GM12865 (cell line): ENCODE measurements around the gene PPM1L.

Experiments
- DNase-seq: peaks from one replicate; pipeline ENCODE4 v3.0.0; 2010; ENCODE audit warnings: low read depth
- H3K4me3 ChIP-seq: 2 replicates; pipeline ENCODE4 v1.5.1; 2011; ENCODE audit warnings: mild to moderate bottlenecking, low read depth, low read length, control low read depth
- TF ChIP-seq, protein P1 (sequence below): IDR thresholded peaks from 2 replicates; pipeline ENCODE4 v1.5.1; 2011; ENCODE audit warnings: low read length, control low read depth, low read depth, inconsistent platforms; ENCODE audit not compliant: insufficient read depth; ENCODE audit errors: missing control alignments

Gene PPM1L

DNA sequence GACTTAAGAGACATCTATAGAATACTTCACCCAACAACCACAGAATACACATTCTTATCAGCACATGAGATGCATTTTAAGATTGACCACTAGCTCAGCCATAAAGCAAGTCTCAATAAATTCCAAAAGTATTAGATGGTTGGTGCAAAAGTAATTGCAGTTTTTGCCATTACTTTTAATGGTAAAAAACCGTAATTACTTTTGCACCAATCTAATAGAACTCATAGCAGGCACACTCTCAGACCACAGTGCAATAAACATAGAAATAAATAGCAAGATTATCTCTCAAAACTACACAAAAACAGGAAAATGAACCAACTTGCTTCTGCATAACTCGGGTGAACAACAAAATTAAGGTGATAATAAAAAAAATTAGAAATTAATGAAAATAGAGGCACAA is 33.7 kb upstream of the PPM1L start:
- TF ChIP-seq, protein P1, sequence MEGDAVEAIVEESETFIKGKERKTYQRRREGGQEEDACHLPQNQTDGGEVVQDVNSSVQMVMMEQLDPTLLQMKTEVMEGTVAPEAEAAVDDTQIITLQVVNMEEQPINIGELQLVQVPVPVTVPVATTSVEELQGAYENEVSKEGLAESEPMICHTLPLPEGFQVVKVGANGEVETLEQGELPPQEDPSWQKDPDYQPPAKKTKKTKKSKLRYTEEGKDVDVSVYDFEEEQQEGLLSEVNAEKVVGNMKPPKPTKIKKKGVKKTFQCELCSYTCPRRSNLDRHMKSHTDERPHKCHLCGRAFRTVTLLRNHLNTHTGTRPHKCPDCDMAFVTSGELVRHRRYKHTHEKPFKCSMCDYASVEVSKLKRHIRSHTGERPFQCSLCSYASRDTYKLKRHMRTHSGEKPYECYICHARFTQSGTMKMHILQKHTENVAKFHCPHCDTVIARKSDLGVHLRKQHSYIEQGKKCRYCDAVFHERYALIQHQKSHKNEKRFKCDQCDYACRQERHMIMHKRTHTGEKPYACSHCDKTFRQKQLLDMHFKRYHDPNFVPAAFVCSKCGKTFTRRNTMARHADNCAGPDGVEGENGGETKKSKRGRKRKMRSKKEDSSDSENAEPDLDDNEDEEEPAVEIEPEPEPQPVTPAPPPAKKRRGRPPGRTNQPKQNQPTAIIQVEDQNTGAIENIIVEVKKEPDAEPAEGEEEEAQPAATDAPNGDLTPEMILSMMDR = no peak
- DNase-seq = no peak
- no peak overlapping the region for H3K4me3 ChIP-seq

DNA sequence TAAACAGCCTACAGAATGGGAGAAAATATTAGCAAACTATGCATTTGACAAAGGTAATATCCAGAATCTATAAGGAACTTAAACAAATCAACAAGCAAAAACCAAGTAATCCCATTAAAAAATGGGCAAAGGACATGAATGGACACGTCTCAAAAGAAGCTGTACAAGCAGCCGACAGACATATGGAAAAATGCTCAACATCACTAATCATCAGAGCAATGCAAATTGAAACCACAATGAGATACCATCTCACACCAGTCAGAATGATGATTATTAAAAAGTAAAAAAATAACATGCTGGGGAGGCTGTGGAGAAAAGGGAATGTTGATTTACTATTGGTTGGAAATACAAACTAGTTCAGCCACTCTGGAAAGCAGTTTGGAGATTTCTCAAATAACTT is 30.7 kb upstream of the PPM1L start:
- TF ChIP-seq, protein P1 = no peak
- DNase-seq = no peak
- H3K4me3 ChIP-seq = no peak overlapping the region

DNA sequence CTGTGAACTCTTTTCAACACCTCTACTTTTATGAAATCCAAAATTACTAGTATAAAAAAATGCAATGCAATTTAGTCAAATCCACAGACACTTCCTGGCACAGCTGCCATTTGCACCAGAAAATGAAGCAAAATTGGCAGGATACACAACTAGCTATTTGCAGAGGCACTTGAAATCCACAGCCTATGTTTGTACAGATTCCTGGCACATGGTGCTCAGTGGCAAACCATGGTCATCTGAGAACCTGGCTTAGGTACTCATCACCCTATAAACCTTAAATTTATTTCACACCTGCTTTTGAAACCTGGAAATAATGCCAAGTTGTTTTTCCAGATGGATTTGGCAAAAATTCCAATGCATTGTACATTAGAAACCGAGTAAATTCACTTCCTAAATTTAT is 20.2 kb upstream of the PPM1L start:
- H3K4me3 ChIP-seq = no peak overlapping the region
- TF ChIP-seq, protein P1 = no peak
- DNase-seq = no peak

DNA sequence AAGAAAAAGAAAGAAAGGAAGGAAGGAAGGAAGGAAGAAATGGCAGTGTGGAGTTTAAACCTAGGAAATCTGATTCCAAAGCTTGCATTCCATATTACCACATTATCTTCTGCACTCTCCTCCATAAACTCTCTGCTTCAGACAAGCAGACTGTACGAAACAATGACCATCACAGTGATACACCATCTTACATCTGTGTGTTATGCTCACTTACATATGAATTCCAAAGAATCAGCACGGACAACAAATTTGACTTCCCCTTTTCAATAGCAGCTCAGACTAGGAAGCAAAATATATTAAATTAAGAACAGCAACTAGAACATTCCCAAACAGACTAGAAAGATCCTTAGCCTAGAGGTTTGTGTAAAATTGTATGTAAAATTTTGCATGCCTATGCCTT is 18.0 kb upstream of the PPM1L start:
- TF ChIP-seq, protein P1 = no peak
- no peak overlapping the region for H3K4me3 ChIP-seq
- no peak for DNase-seq

DNA sequence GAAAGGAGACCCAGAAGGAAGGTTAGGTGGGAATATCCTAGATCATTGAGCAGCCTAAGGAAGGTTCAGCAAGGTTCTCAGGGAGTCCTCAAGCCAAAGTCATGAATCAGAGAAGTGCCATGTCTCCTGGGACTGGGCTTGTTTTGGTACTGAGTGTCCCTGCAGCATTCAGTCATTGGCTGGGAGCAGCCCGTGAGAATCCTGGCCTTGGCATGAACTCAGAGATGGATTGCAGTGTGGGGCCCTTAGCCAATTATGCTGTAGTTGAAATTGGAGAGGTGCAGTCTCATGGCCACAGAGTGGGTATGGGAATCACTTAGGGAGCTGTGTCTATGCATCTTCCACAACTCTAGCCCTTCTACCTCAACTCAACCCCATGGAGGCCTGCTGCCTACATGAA is 17.0 kb upstream of the PPM1L start:
- TF ChIP-seq, protein P1 = no peak
- no peak overlapping the region for H3K4me3 ChIP-seq
- no peak for DNase-seq

DNA sequence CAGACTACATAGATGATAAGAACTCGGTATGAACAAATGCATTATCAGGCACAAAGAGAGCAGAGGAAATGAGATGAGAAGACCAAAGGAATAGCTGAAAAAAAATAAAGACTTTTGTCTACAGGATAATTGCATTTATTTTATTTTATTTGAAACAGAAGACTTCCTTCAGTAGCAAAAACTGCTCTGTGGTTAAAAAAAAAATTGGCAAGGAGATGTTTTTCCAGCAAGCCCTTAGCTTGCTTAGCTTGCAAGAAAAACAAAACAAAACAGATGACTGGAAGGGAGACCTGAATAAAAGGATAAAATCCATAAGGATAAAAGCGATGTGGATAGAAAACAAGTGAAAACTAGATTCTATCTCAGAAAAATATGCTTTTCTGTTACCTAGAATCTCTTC is 9.1 kb upstream of the PPM1L start:
- TF ChIP-seq, protein P1 = no peak
- no peak overlapping the region for H3K4me3 ChIP-seq
- no peak for DNase-seq

DNA sequence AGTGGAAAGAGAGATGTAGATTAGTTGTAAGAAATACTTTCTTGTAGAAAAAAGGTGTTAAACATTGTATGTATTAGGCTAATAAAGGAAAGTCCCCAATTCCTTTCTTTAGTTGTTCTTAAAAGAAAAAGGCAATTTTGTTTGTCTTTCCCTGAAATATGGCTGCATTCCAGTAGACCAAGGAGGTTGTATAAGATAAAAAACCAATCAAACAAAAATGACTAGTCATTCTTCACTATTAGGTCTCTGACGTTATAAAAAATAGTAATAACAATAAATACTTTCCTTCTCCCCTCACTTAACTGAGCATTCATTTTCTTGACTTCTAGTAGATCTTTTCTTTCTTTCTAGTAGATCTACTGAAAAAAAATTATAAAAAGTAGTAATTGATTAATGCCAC is 8.6 kb upstream of the PPM1L start:
- TF ChIP-seq, protein P1 = no peak
- no peak overlapping the region for H3K4me3 ChIP-seq
- DNase-seq = no peak
